Liver (tissue), 9 donors: ENCODE data around the gene LRRTM3. TPM values are rescaled to one million over a fixed set of nuclear protein-coding genes. Genes with fewer than 3 reads are reported as not detected.

Experiments used
- DNase-seq: peaks from one replicate; pipeline ENCODE4 v3.0.0-alpha.2; 2017; ENCODE audit warnings: low spot score
- H3K27ac ChIP-seq, 2 donors: one replicate each; pipeline ENCODE4 v1.7.0; 2013; ENCODE audit warnings: inconsistent platforms in 2 of 2, low read length in 2 of 2, control low read depth in 1 of 2, low read depth in 1 of 2, mild to moderate bottlenecking in 1 of 2
- H3K27me3 ChIP-seq, 4 donors: one replicate each; pipeline versions ENCODE4 v1.6.1 to v1.7.0; 2013; ENCODE audit warnings: low read length in 3 of 4, inconsistent platforms in 1 of 4, mild to moderate bottlenecking in 1 of 4, moderate library complexity in 1 of 4; ENCODE audit not compliant: control insufficient read depth in 4 of 4, insufficient read depth in 4 of 4
- H3K36me3 ChIP-seq, 4 donors: one replicate each; pipeline versions ENCODE4 v1.6.1 to v1.7.0; 2013; ENCODE audit warnings: low read length in 3 of 4, mild to moderate bottlenecking in 3 of 4, low read depth in 1 of 4, moderate library complexity in 1 of 4; ENCODE audit not compliant: control insufficient read depth in 4 of 4, insufficient read depth in 3 of 4
- H3K4me1 ChIP-seq, 4 donors: one replicate each; pipeline versions ENCODE4 v1.6.1 to v1.7.0; 2013; ENCODE audit warnings: low read length in 3 of 4, mild to moderate bottlenecking in 3 of 4, moderate library complexity in 1 of 4; ENCODE audit not compliant: control insufficient read depth in 4 of 4, insufficient read depth in 4 of 4
- H3K4me3 ChIP-seq, 3 donors: one replicate each; pipeline versions ENCODE4 v1.6.1 to v1.7.0; 2013; ENCODE audit warnings: low read length in 3 of 3, control low read depth in 1 of 3, low read depth in 1 of 3, mild to moderate bottlenecking in 1 of 3
- H3K9ac ChIP-seq, 2 donors: one replicate each; pipeline ENCODE4 v1.7.0; 2013; ENCODE audit warnings: low read length in 2 of 2, mild to moderate bottlenecking in 2 of 2, moderate library complexity in 2 of 2, control low read depth in 1 of 2, low read depth in 1 of 2
- H3K9me3 ChIP-seq, 4 donors: one replicate each; pipeline versions ENCODE4 v1.6.1 to v1.7.0; 2013; ENCODE audit warnings: low read length in 3 of 4; ENCODE audit not compliant: control insufficient read depth in 4 of 4
- ATF3 ChIP-seq: IDR thresholded peaks from 2 replicates; pipeline ENCODE4 v1.6.1; 2016; ENCODE audit warnings: antibody characterized with exemption
- EGR1 ChIP-seq, 2 donors: IDR thresholded peaks; 2 replicates each; pipeline ENCODE4 v1.6.1; 2016 to 2018; ENCODE audit warnings: antibody characterized with exemption in 2 of 2, low read depth in 2 of 2
- FOXA1 ChIP-seq: IDR thresholded peaks from 2 replicates; pipeline ENCODE4 v1.6.1; 2016; ENCODE audit warnings: antibody characterized with exemption
- FOXA2 ChIP-seq: IDR thresholded peaks from 2 replicates; pipeline ENCODE4 v1.6.1; 2016; ENCODE audit warnings: antibody characterized with exemption
- GABPA ChIP-seq, 2 donors: IDR thresholded peaks in 1 of 2; conservative IDR thresholded peaks in 1 of 2; 2 replicates each; pipeline ENCODE4 v1.6.1; 2016; ENCODE audit warnings: antibody characterized with exemption in 2 of 2, mild to moderate bottlenecking in 1 of 2, moderate library complexity in 1 of 2
- HNF4A ChIP-seq, 2 donors: conservative IDR thresholded peaks; 2 replicates each; pipeline ENCODE4 v1.6.1; 2016; ENCODE audit warnings: antibody characterized with exemption in 2 of 2, mild to moderate bottlenecking in 2 of 2
- HNF4G ChIP-seq: IDR thresholded peaks from 2 replicates; pipeline ENCODE4 v1.6.1; 2016; ENCODE audit warnings: antibody characterized with exemption
- JUND ChIP-seq, 2 donors: IDR thresholded peaks; 2 replicates each; pipeline ENCODE4 v1.6.1; 2016; ENCODE audit warnings: antibody characterized with exemption in 2 of 2
- NR2F2 ChIP-seq: IDR thresholded peaks from 2 replicates; pipeline ENCODE4 v1.6.1; 2016; ENCODE audit warnings: antibody characterized with exemption
- RAD21 ChIP-seq, 2 donors: IDR thresholded peaks; 2 replicates each; pipeline ENCODE4 v1.6.1; 2016; ENCODE audit warnings: antibody characterized with exemption in 2 of 2, mild to moderate bottlenecking in 2 of 2
- RXRA ChIP-seq, 2 donors: IDR thresholded peaks; 2 replicates each; pipeline ENCODE4 v1.6.1; 2017 to 2018; ENCODE audit warnings: antibody characterized with exemption in 2 of 2, mild to moderate bottlenecking in 1 of 2
- SP1 ChIP-seq: IDR thresholded peaks from 2 replicates; pipeline ENCODE4 v1.6.1; 2018; ENCODE audit warnings: antibody characterized with exemption, mild to moderate bottlenecking
- TAF1 ChIP-seq: conservative IDR thresholded peaks from 2 replicates; pipeline ENCODE4 v1.6.1; 2016; ENCODE audit warnings: antibody characterized with exemption, mild to moderate bottlenecking
- YY1 ChIP-seq: IDR thresholded peaks from 2 replicates; pipeline ENCODE4 v1.6.1; 2016; ENCODE audit warnings: antibody characterized with exemption, mild to moderate bottlenecking
- ZBTB33 ChIP-seq: IDR thresholded peaks from 2 replicates; pipeline ENCODE4 v1.6.1; 2016; ENCODE audit warnings: antibody characterized with exemption
- WGBS: extraction: QIAGEN DNeasy Blood & Tissue Kit; methylation state at CpG from one replicate; pipeline ENCODE4 v1.1.7; 2013; 5-methylcytosine and 5-hydroxymethylcytosine counted together
- polyA plus RNA-seq, 2 donors: library from polyadenylated mRNA; stranded (reverse) in 1 of 2; unstranded in 1 of 2; fragments of 200-250 nt in 1 of 2; fragments of >200 nt in 1 of 2; fragmentation: Nextera tagmentation in 1 of 2; extraction: Ambion mirVana in 1 of 2; gene quantifications; one replicate each; pipeline versions ENCODE4 v1.2.1 to v1.2.3, GENCODE V29; 2013 to 2015
- total RNA-seq, 2 donors: library from RNA; depleted of rRNA; stranded (reverse); fragments of >200 nt; gene quantifications; one replicate each; pipeline ENCODE4 v1.2.3, GENCODE V29; 2014
- TF ChIP-seq, protein P1 (sequence below): IDR thresholded peaks from 2 replicates; pipeline ENCODE4 v1.6.1; 2016; ENCODE audit warnings: antibody characterized with exemption
- TF ChIP-seq, protein P2 (sequence below): IDR thresholded peaks from 2 replicates; pipeline ENCODE4 v1.6.1; 2016; ENCODE audit warnings: antibody characterized with exemption, mild to moderate bottlenecking
- TF ChIP-seq, protein P3 (sequence below): fragments of 150-350 bp; IDR thresholded peaks from 2 replicates; pipeline ENCODE4 v1.5.1; 2017; ENCODE audit warnings: improper control_type of control experiment, low read depth, low read length; ENCODE audit not compliant: missing input control
- donor health status: healthy.
- donor health status: healthy.
- donor health status: healthy.
- donor health status: healthy.
- donor health status: healthy.

Gene LRRTM3
- total and polyA plus RNA-seq, 4 donors: 0.67 TPM; not detected in 3

GRCh38 chr10:67017218-67017617 lies 91.4 kb downstream of the LRRTM3 start:
- WGBS: 92% methylated on average over 2 of the region's 2 CpGs

GRCh38 chr10:67022099-67022498 lies 96.3 kb downstream of the LRRTM3 start:
- Histone ChIP-seq H3K9ac (no peak overlapping the region), H3K4me1 (no peaks in the 10 kb centered on the region), H3K27ac (no peak overlapping the region), H3K4me3 (no peak overlapping the region), H3K9me3 (no peaks in the 10 kb centered on the region), H3K36me3 (no peaks in the 10 kb centered on the region), H3K27me3 (no peaks in the 10 kb centered on the region)
- TF ChIP-seq NR2F2: no peak
- no peak for TF ChIP-seq FOXA1
- TF ChIP-seq HNF4A (conservative IDR thresholded peaks at IDR 0.05): no peak
- TF ChIP-seq ZBTB33: no peak
- TF ChIP-seq, protein P1, sequence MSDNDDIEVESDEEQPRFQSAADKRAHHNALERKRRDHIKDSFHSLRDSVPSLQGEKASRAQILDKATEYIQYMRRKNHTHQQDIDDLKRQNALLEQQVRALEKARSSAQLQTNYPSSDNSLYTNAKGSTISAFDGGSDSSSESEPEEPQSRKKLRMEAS: no peak
- no peak for TF ChIP-seq YY1
- no peak for TF ChIP-seq ATF3
- TF ChIP-seq RXRA (IDR thresholded peaks at IDR 0.05): no peak
- TF ChIP-seq EGR1 (IDR thresholded peaks at IDR 0.05; ENCODE audit: low read depth in 2 of 2): no peak
- TF ChIP-seq HNF4G: no peak
- TF ChIP-seq, protein P2, sequence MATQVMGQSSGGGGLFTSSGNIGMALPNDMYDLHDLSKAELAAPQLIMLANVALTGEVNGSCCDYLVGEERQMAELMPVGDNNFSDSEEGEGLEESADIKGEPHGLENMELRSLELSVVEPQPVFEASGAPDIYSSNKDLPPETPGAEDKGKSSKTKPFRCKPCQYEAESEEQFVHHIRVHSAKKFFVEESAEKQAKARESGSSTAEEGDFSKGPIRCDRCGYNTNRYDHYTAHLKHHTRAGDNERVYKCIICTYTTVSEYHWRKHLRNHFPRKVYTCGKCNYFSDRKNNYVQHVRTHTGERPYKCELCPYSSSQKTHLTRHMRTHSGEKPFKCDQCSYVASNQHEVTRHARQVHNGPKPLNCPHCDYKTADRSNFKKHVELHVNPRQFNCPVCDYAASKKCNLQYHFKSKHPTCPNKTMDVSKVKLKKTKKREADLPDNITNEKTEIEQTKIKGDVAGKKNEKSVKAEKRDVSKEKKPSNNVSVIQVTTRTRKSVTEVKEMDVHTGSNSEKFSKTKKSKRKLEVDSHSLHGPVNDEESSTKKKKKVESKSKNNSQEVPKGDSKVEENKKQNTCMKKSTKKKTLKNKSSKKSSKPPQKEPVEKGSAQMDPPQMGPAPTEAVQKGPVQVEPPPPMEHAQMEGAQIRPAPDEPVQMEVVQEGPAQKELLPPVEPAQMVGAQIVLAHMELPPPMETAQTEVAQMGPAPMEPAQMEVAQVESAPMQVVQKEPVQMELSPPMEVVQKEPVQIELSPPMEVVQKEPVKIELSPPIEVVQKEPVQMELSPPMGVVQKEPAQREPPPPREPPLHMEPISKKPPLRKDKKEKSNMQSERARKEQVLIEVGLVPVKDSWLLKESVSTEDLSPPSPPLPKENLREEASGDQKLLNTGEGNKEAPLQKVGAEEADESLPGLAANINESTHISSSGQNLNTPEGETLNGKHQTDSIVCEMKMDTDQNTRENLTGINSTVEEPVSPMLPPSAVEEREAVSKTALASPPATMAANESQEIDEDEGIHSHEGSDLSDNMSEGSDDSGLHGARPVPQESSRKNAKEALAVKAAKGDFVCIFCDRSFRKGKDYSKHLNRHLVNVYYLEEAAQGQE: no peak
- no peak for TF ChIP-seq JUND (IDR thresholded peaks at IDR 0.05)
- TF ChIP-seq, protein P3, sequence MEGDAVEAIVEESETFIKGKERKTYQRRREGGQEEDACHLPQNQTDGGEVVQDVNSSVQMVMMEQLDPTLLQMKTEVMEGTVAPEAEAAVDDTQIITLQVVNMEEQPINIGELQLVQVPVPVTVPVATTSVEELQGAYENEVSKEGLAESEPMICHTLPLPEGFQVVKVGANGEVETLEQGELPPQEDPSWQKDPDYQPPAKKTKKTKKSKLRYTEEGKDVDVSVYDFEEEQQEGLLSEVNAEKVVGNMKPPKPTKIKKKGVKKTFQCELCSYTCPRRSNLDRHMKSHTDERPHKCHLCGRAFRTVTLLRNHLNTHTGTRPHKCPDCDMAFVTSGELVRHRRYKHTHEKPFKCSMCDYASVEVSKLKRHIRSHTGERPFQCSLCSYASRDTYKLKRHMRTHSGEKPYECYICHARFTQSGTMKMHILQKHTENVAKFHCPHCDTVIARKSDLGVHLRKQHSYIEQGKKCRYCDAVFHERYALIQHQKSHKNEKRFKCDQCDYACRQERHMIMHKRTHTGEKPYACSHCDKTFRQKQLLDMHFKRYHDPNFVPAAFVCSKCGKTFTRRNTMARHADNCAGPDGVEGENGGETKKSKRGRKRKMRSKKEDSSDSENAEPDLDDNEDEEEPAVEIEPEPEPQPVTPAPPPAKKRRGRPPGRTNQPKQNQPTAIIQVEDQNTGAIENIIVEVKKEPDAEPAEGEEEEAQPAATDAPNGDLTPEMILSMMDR: no peak
- no peak for TF ChIP-seq TAF1
- TF ChIP-seq FOXA2: no peak
- no peak for TF ChIP-seq RAD21 (IDR thresholded peaks at IDR 0.05)
- no peak for TF ChIP-seq GABPA (IDR thresholded peaks at IDR 0.05 in 1 of 2, conservative IDR thresholded peaks at IDR 0.05 in 1 of 2)
- TF ChIP-seq SP1: no peak
- no peak for DNase-seq

More at GRCh38 chr10:67017218-67017617, 91.4 kb downstream of the LRRTM3 start:
- Histone ChIP-seq H3K27ac (no peak overlapping the region), H3K4me3 (no peak overlapping the region), H3K36me3 (no peaks in the 10 kb centered on the region), H3K9ac (no peak overlapping the region), H3K4me1 (no peaks in the 10 kb centered on the region), H3K9me3 (no peaks in the 10 kb centered on the region), H3K27me3 (no peaks in the 10 kb centered on the region)
- no peak for DNase-seq
- TF ChIP-seq FOXA2 (no peak), EGR1 (IDR thresholded peaks at IDR 0.05; ENCODE audit: low read depth in 2 of 2) (no peak), SP1 (no peak), GABPA (IDR thresholded peaks at IDR 0.05 in 1 of 2, conservative IDR thresholded peaks at IDR 0.05 in 1 of 2) (no peak), ZBTB33 (no peak), FOXA1 (no peak)
